Gastrocnemius medialis (tissue), 4 donors: ENCODE results near the gene DCBLD2.

Source experiments
- CTCF ChIP-seq, 5 experiments: fragments of 450-650 bp in 3 of 5; fragments of 200-600 bp in 2 of 5; sonication (generic) in 2 of 5; IDR thresholded peaks in 4 of 5; conservative IDR thresholded peaks in 1 of 5; 1 replicate in 4 of 5; 2 replicates in 1 of 5; pipeline ENCODE4 v1.5.1; 2016 to 2019; ENCODE audit warnings: antibody characterized with exemption in 5 of 5, mild to moderate bottlenecking in 3 of 5, moderate library complexity in 3 of 5
- POLR2A ChIP-seq, 2 donors: fragments of 450-650 bp; IDR thresholded peaks; one replicate each; pipeline ENCODE4 v1.6.1; 2017; ENCODE audit warnings: antibody characterized with exemption in 2 of 2, mild to moderate bottlenecking in 2 of 2, moderate library complexity in 2 of 2

DNA sequence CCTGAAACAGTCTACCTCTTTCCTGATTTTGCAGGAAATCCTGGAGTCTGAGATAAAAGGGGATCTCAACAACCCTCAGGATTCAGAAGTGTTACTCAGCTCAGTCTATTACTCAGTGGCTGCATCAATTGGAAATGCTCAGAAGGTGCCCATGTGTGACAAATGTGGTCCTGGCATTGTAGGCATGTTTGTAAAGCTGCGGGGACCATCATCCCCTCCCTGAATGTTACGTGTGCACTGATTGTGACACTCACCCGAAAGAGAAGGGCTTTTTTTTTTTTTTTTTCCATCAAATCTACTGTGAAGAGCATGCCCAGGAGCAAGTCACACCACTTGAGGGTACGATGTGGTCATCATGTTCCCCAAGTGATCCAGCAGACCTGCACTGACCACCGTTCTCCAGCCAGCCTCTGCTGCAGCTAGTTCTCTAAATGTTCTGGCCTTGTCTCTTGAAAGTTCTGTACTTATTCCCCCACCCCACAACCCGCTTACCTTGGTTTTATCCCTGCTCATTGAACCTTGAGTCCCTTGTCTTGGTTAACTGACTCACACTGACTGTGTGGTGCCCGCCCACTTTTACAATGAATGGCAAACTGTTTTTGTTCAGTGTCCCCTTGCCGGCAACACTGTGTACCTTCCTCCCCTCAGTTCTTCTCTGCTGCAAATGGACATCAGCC is 118.5 kb downstream of the DCBLD2 start:
- no peak for TF ChIP-seq POLR2A (IDR thresholded peaks at IDR 0.05)
- TF ChIP-seq CTCF (IDR thresholded peaks at IDR 0.05 in 4 of 5, conservative IDR thresholded peaks at IDR 0.05 in 1 of 5): no peak
